Astrocyte of the spinal cord (primary cell): ENCODE data around the gene DNAH7.

ENCODE experiments used
- DNase-seq: peaks from one replicate; pipeline ENCODE4 v3.0.0; 2011; ENCODE audit warnings: low read depth, low spot score
- H3K4me3 ChIP-seq: 2 replicates; pipeline ENCODE4 v1.5.1; 2011; ENCODE audit warnings: low read depth, mild to moderate bottlenecking, low read length, moderate library complexity
- in situ Hi-C: cut with HindIII; loops from 2 replicates; pipeline ENCODE4 v1.10.0; 2017; ENCODE audit warnings: low sequenced_read_pairs
- TF ChIP-seq, protein P1 (sequence below): IDR thresholded peaks from 2 replicates; pipeline ENCODE4 v1.5.1; 2012; ENCODE audit warnings: low read depth, mild to moderate bottlenecking, low read length, inconsistent platforms

Gene DNAH7

DNA sequence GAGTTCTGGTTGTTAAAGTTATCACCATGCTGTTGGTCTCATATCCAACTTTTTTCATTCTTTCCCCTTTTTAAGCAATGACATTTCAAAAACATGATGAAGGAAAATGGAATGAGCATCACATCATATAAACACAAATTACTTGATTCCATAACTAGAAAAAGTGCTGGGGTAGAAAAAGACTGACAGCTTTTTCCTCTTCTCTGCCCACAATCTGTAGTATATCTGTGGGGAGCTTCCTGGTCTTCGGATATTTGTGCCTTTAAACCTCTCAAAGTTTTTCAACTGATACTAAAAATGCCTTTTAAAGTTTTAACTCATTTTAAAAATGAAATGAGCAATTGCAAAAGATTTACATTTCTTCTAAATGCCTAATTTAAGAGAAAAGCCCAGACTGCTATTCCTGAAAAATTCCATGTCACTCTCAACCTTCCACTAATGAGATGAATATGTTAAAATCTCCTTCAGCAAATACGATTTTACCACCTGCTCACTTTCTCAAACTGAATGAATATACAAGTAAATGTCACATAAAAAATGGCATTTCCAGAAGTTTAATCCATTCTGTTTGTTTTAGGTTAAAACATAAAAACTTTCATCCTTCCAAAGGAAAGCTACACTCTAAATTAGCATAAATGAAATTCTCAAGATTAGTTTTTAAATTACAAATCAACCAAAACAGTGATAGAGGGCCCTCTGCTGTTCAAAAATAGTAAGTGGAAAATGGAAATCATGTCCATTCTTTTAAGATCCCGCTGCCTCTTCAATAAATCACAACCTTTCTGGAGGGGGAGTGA is 2.1 kb downstream of the DNAH7 start:
- DNase-seq: peak; percentile 60
- H3K4me3 ChIP-seq: no peak overlapping the region
- in situ Hi-C loops: no loop called here
- TF ChIP-seq, protein P1, sequence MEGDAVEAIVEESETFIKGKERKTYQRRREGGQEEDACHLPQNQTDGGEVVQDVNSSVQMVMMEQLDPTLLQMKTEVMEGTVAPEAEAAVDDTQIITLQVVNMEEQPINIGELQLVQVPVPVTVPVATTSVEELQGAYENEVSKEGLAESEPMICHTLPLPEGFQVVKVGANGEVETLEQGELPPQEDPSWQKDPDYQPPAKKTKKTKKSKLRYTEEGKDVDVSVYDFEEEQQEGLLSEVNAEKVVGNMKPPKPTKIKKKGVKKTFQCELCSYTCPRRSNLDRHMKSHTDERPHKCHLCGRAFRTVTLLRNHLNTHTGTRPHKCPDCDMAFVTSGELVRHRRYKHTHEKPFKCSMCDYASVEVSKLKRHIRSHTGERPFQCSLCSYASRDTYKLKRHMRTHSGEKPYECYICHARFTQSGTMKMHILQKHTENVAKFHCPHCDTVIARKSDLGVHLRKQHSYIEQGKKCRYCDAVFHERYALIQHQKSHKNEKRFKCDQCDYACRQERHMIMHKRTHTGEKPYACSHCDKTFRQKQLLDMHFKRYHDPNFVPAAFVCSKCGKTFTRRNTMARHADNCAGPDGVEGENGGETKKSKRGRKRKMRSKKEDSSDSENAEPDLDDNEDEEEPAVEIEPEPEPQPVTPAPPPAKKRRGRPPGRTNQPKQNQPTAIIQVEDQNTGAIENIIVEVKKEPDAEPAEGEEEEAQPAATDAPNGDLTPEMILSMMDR: peak; percentile 52

DNA sequence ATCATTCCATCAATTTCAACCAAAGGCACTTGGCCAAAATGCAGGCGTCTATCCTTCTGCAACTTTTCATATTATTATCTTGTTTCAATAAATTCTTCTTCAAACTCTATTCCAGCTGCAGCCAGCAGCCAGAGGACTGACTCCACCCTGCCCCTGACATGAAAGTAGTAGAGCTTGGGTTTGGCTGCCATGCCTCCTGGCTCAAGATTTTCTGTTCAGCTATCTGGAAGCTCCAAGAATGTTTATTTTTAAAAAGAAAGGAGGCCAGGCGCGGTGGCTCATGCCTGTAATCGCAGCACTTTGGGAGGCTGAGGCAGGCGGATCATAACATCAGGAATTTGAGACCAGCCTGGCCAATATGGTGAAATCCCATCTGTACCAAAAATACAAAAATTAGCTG is 4.9 kb downstream of the DNAH7 start:
- no peak overlapping the region for H3K4me3 ChIP-seq
- DNase-seq: no peak
- TF ChIP-seq, protein P1: no peak
- in situ Hi-C loops: no loop called here

DNA sequence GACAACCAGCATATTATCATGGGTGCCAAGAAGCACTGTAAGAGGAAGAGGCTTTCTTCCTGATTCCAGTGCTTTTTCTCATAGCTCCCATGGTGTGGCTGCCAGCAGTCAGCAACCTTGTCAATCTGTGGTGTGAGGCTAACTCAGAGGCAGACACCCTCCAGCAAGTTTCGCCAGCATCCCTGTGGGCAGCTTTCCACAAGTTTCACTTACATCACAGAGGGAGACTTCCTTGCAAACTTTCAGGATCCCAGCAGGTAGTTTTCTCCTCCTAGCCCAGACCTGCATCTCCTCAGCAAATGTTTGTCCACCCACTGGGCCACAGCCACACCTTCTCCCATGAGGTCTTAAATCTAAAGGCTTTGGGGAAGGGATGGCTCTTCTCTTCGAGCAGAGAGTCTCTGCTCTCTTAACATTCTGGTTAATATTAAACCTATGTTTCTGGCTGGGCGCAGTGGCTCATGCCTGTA is 9.1 kb downstream of the DNAH7 start:
- DNase-seq: peak; percentile 49
- in situ Hi-C loops: no loop called here
- no peak overlapping the region for H3K4me3 ChIP-seq

GRCh38 chr2:196054631-196055030 is 14.0 kb downstream of the DNAH7 start:
- no peak for DNase-seq
- H3K4me3 ChIP-seq: no peak overlapping the region
- in situ Hi-C loops: no loop called here
- TF ChIP-seq, protein P1: no peak

More for the DNA sequence above, 9.1 kb downstream of the DNAH7 start:
- TF ChIP-seq, protein P1: no peak

DNA sequence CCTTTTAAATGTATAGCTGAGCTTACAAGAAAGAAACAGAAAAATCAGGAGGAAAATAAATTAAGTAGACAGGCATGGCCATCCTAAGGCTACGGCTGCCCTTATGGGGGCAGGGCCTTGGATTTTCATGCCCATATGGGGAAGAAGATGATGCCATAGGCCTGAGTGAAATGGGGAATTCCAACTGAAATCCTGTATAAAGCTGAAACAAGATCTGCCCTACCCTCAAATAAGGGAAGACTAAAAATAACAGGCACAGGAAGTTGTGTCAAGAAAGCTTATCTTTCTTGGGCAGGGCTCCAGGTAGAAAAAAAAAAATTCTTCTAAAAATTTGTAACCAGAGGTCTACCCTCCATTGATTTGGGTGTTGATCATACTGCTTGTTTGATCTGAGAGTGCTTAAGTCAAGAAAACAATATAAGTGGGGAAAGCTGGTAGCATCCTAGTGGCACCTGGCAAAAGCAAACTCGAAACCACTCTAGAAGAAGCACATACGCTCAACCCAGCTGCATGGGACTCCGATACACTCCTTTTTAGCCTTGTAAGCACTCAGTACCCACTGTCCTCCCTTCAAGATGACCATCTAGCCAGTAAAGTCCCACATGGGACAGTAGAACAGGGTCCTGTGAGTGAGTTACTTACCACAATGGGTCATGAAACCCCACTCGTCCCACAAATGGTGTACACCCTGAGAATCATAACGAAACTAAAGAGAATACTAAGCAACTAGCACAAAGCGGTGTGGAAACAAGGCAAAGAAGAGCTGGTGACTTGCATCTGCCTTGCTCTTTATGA is 22.3 kb downstream of the DNAH7 start:
- no peak overlapping the region for H3K4me3 ChIP-seq
- DNase-seq: no peak
- in situ Hi-C loops: no loop called here
- TF ChIP-seq, protein P1: no peak

GRCh38 chr2:196041786-196042185 is 26.9 kb downstream of the DNAH7 start:
- in situ Hi-C loops: no loop called here
- TF ChIP-seq, protein P1: no peak
- no peak for DNase-seq
- no peak overlapping the region for H3K4me3 ChIP-seq
